GM19455 (cell line): ENCODE measurements around the gene KDM1B.
"Not testable (repeated sequence)": the region's sequence is repeated elsewhere in the genome, so short reads cannot be mapped to it uniquely, and the experiment has no call there.

Experiments
- ATAC-seq: cut with Tn5 transposase; IDR thresholded peaks from one replicate; pipeline ENCODE4 v1.9.1; 2021; ENCODE audit not compliant: unreplicated experiment

The KDM1B gene

GRCh38 chr6:18151391-18151790, 3.8 kb upstream of the KDM1B start:
- not testable (repeated sequence) for ATAC-seq

GRCh38 chr6:18151801-18152200, 3.4 kb upstream of the KDM1B start:
- ATAC-seq, result no peak

GRCh38 chr6:18153311-18153703, 1.9 kb upstream of the KDM1B start:
- no peak for ATAC-seq

DNA sequence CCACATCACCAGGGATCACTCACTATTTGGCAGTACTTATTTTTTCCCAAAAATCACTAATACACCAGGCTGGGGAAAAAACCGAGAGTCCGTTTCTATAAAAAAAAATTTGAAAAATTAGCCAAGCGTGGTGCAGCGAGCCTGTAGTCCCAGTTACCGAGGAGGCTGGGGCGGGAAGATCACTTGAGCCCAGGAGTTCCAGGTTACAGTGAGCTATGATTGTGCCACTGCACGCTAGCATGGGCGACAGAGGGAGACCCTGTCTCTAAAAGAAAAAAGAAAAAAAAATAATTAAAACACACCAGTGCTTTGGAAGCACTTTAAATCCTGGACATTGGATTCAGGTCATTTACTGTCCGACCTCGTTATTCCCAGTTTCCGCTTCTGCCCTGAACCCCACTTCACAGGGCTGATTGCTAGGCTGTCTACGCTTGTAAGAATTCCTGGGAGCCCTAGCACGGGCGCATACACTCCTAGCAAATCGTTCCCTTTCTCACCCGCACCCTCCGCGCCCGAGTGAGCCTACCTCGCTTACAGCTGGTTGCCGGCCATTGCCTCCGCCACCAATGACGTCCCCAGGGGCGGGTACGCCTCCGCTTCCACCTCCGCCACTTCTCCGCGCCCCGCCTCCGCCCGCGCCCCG, 594 bp upstream of the KDM1B start, which contains the start of gene TPMT:
Gene TPMT (minus strand): TSS at position 571 of the 643 bp plus-strand sequence. CDS start 5,950 bp downstream, outside the sequence.
- peak; percentile 63 for ATAC-seq

DNA sequence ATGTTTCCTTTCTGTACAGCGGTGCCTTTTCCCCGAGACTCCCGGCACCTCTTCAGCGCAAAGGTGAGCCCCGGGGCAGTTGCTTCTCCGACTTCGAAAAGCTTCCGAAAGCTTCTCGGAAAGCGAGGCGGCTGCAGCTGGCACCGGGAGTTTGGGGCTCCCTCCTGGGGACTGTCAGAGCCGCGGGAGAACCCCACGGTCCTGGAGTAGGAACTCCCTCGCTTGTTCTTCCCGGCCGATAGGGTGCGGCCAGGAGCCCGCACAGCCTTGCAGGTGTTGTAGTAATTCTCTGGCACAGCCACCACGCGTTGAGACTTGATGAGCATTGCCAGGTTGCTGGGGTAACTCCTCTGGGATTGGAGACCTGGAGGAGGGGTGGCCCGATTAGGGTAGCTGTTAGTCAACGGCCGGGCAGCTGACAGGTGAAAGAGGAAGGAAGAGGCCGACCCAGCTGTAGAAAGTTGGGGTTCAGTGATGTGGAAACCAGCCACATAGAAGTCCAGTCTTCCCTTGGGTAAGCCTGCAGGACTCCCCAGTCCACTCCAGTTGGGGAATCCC, 721 bp downstream of the KDM1B start:
- peak; percentile 34 for ATAC-seq

DNA sequence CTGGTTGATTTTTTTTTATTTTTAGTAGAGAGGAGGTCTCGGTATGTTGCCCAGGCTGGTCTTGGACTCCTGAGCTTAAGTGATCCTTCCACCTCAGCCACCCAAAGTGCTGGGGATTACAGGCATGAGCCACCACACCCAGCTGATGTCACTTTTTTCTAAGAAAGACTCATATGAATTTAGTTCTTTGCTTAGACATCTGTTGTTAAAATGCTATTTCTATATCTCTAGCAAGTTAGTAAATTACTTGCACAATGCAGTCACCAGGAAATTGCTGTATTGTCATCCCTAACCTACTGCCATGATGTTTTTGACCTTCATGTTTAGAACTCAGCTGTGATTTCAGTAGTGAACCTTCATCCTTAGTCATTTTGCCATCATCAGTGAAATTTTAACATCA, 5.7 kb downstream of the KDM1B start:
- no peak for ATAC-seq

DNA sequence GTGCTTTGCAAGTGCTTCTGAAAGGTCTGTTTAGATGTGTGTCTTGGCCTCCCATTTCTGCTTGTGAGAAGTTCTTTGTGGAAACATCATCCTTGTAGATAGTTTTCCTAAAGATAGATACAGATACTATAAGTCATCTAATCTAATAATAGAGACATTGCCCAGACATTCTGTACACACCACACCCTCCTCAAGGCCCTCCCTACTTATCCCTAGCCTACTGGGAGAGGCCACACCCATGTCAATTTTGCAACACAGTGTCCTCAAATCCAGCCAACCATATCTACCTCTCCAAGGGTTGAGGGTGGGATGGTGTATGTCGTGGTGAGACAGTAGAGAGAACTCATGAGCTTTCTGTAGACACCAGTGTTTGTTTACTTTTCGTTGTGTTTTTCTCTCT, 6.2 kb downstream of the KDM1B start:
- no peak for ATAC-seq

DNA sequence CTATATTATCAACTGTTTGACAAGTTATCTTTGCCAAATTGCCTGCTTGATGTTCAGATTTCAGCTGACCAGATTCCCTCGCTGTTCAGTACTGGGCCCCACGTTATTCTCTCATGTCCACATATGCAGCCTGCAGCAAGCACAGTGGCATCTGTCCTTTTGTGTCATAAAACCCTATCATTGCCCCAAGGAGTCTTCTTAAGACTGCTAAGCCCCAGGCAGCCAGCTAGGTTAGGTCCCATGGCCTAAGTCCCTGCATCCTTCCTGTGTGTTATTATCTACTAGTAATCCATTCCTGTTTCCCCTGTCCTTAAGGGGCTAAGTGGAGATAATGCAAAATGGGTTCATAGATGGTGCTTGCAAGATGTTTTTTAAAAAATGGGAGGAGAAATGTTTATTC, 7.2 kb downstream of the KDM1B start:
- ATAC-seq, result no peak

DNA sequence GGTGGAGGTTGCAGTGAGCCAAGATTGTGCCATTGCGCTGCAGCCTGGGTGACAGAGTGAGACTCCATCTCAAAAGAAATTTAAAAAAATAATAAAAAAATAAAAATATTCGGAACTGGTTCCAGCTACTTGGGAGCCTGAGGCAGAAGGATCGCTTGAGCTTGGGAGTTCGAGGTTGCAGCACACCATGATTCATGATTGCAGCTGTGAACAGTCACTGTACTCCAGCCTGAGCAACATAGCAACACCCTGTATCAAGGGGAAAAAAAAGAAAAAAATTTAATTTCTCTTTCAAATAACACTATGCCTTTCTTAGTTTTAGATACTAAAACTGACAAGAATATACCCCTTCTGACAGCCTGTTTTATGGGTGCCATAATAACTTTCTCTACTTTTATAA, 10.5 kb downstream of the KDM1B start:
- no peak for ATAC-seq

DNA sequence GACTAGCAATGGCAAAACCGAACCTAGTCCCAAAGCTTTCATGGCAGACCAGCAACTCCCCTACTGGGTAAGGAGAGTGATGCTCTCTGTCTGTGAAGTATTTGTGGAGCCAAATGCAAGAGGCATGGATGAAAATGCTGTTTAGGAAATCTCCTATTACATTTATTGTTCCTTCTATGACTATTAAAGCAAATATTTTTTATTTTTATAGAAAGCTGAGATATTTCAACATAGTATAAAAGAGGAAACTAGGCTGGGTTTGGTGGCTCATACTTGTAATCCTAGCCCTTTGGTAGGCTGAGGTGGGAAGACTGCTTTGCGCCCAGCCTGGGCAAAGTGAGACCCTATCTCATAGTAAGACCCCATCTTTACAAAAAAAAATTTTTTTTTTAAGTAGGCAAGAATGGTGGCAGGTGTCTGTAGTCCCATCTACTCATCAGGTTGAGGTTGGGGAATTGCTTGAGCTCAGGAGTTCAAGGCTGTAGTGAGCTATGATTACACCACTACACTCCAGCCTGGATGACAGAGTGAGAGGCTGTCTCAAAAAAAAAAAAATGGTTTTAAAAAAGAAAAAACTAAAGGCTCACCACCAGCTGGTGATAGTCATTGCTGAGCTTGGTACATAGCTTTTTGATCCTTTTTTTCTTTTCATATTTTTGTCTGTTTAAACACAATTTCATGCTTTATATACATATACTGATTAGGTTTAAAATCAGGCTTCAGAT, 11.3 kb downstream of the KDM1B start:
- no peak for ATAC-seq

DNA sequence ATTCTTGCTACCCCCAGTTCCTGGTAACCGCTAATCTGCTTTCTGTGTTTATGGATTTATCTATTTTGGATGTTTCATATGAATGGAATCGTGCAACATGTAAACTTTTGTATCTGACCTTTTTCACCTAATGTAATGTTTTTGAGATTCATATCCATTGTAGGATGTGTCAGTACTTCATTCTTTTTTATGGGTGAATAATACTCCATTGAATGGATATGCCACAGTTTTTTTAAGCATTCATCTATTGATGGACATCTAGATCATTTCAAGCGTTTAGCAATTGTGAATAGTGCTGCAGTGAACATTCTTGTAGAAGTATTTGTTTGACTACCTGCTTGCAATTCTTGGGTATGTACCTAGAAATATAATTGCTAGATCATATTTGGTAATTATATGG, 13.0 kb downstream of the KDM1B start:
- no peak for ATAC-seq

DNA sequence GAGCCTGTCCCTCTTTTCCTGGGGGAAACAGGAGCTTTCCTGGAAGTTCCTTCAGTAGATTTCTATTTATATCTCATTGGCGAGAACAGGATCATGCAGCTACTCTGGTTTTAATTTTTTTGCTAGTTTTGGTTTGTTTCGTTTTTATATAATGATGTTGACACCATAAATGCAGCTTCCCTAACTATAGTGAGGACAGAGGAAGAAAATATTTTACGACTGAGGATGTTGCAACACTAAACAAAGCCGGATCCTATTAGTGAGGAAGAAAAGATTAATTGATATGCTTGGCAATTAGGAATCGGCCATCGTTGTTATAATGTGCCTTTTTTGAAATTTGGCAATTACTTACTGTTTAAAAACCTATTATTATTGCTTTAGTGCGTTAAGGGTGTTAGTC, 16.6 kb downstream of the KDM1B start:
- no peak for ATAC-seq

- not testable (repeated sequence) for ATAC-seq
These were observed 21.0 kb downstream of the KDM1B start for GRCh38 chr6:18176198-18176597.

- no peak for ATAC-seq
These were observed 22.2 kb downstream of the KDM1B start for GRCh38 chr6:18177286-18177965.

DNA sequence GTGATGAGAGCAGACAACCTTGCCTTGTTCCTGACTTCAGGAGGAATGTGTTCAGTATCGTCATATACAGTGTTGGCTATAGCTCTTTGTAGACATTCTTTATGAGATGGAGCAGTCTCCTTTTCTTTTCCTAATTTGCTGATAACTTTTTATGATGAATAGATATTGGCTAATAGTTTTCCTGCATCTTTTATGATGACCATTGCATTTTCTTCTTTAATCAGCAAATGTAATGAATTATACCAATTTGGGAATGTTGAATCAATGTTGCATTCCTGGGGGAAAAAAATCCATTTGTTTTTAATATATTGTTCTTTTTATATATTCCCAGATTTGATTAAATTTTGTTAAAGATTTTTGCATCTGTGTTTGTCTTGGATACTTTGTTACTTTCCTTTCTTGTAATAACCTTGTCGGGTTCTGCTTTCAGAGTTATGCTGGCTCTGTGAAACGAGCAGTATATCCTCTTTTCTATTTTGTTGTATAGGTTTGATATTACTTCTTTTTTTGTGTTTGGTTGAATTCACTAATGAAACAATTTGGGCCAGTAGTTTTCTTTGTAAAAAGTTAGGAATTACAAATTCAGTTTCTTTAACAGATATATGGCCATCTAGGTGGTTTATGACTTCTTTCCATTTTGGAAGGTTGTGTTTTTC, 23.9 kb downstream of the KDM1B start:
- no peak for ATAC-seq

DNA sequence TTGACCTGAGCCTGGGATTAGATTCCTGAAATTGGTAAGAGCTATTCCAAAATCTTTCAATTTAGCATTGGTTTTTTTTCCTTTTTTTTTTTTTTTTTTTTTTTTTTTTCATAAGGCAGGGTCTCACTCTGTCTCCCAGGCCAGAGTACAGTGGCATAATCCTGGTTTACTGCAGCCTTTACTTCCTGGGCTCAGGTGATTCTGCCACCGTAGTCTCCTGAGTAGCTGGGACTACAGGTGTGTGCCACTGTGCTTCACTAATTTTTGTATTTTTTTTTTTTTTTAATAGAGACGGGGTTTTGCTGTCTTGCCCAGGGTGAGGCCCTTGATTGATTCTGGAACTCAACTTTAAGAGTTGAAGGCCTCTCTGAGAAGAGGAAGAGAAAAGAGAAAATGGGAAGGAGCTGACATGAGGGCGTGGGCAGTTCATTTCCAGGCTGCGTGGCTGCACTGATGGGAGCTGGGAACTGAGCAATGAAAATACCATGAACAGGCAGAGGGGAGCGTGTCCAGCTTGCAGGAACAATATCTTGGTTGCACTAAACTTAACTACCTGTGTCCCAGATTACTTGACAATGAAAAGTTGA, 24.6 kb downstream of the KDM1B start:
- no peak for ATAC-seq

DNA sequence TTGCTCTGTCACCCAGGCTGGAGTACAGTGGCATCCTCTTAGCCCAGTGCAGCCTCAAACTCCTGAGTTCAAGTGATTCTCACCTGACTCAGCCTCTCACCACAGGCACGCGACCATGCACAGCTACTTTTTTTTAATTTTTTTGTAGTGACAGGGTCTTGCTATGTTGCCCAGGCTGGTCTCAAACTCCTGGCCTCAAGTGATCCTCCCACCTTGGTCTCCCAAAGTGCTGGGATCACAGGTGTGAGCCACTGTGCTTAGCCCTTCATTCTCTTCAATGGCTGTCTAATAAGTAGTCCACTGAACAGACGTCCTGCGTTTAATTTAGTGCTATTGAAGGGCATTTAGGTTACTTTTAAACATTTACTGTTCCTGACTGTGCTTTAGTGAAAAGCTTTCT, 27.3 kb downstream of the KDM1B start:
- ATAC-seq, result no peak

GRCh38 chr6:18183766-18184165, 28.5 kb downstream of the KDM1B start:
- ATAC-seq, result no peak

DNA sequence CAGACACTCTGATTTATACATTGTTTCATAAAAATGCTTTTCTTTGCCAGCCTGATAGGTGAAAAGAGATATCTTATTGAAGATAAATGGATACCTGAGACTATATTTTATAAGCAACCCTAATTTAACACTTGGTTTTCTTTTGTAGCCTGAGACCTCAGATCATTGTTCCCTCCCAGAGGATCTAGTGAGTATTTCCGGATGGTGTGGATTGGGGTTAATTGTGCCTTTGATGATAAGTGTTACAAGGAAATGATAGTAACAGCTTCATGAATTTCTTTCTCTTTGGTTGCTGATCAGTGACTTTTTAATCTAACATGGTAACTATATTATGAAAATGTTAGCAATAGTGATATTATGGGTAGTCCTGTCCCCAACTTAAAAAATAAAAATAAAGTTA, 30.4 kb downstream of the KDM1B start:
- ATAC-seq, result no peak

DNA sequence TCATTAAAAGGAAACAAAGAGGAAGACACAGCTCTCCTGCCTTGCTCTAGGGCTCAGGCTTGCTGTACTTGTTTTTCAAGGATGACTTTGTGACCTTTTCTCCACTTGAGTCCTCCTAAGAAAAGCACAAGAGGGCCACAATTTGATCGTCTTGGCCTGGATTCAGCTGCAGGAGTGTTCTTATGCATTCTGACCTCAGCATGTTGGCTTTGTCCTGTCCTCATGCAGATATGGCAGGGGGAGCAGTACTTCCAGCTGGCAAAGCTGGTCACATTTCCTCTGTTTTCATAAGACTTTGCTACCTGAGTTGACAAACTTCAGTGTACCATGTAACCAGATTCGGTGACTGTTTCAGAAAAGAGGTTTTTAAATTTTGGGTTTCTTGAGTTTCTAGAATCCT, 30.8 kb downstream of the KDM1B start:
- no peak for ATAC-seq
